GM18868 (cell line): Measurements from ENCODE around the gene PARN.

Experiments used
- ATAC-seq: cut with Tn5 transposase; IDR thresholded peaks from one replicate; pipeline ENCODE4 v1.9.1; 2021; ENCODE audit warnings: mild to moderate bottlenecking, moderate library complexity; ENCODE audit not compliant: unreplicated experiment

The PARN gene

GRCh38 chr16:14476183-14476582 is 153.9 kb downstream of the PARN start:
- ATAC-seq: no peak

GRCh38 chr16:14475370-14476139 is 154.5 kb downstream of the PARN start:
- ATAC-seq: no peak

GRCh38 chr16:14473488-14473887 is 156.6 kb downstream of the PARN start:
- no peak for ATAC-seq

- no peak for ATAC-seq
These were observed 157.7 kb downstream of the PARN start for GRCh38 chr16:14472357-14472756.

GRCh38 chr16:14470788-14471187 is 159.3 kb downstream of the PARN start:
- no peak for ATAC-seq

GRCh38 chr16:14465799-14466198 is 164.3 kb downstream of the PARN start:
- ATAC-seq: no peak

- ATAC-seq: no peak
These were observed 165.3 kb downstream of the PARN start for GRCh38 chr16:14464796-14465195.

- no peak for ATAC-seq
These were observed 165.9 kb downstream of the PARN start for GRCh38 chr16:14464192-14464591.

- ATAC-seq: no peak
These were observed 167.2 kb downstream of the PARN start for GRCh38 chr16:14462811-14463210.

GRCh38 chr16:14460726-14461125 is 169.3 kb downstream of the PARN start:
- no peak for ATAC-seq

- ATAC-seq: no peak
These were observed 171.5 kb downstream of the PARN start for GRCh38 chr16:14458576-14458975.

GRCh38 chr16:14456793-14457481 is 173.1 kb downstream of the PARN start:
- no peak for ATAC-seq

- no peak for ATAC-seq
These were observed 174.5 kb downstream of the PARN start for GRCh38 chr16:14455573-14455972.

- ATAC-seq: no peak
These were observed 175.7 kb downstream of the PARN start for GRCh38 chr16:14454391-14454790.

- no peak for ATAC-seq
These were observed 178.0 kb downstream of the PARN start for GRCh38 chr16:14452066-14452465.

GRCh38 chr16:14450846-14451245 is 179.2 kb downstream of the PARN start:
- no peak for ATAC-seq

GRCh38 chr16:14449790-14450480 is 180.1 kb downstream of the PARN start:
- ATAC-seq: no peak

GRCh38 chr16:14449334-14449733 is 180.7 kb downstream of the PARN start:
- no peak for ATAC-seq

GRCh38 chr16:14448879-14449278 is 181.2 kb downstream of the PARN start:
- ATAC-seq: no peak

- no peak for ATAC-seq
These were observed 182.3 kb downstream of the PARN start for GRCh38 chr16:14447783-14448182.

- no peak for ATAC-seq
These were observed 183.3 kb downstream of the PARN start for GRCh38 chr16:14446796-14447195.
